B cell (primary cell): Measurements from ENCODE around the gene DPT. TPM values are rescaled to one million over a fixed set of nuclear protein-coding genes. Genes with fewer than 3 reads are reported as not detected.

Experiments
- ATAC-seq: fragments of 200-7000 bp; cut with Tn5 transposase; one replicate; pipeline ENCODE4 v1.10.0; 2021; ENCODE audit warnings: low read depth, mild to moderate bottlenecking, moderate number of reproducible peaks, moderate library complexity
- CTCF ChIA-PET: fragments of 350-600 bp; sonication (Branson Sonifier 250); formaldehyde crosslinking; loops from one replicate; lab custom pipeline; 2021; ENCODE audit warnings: antibody characterized with exemption, inconsistent platforms; lab: Charles Lee
- POLR2A ChIA-PET: fragments of 350-600 bp; sonication (Branson Sonifier 250); formaldehyde crosslinking; loops from one replicate; lab custom pipeline; 2021; ENCODE audit warnings: antibody characterized with exemption; lab: Charles Lee
- DNase-seq: peaks from one replicate; pipeline ENCODE4 v3.0.0; 2013
- H2AFZ ChIP-seq: 2 replicates; pipeline ENCODE4 v1.6.1; 2012; ENCODE audit warnings: mild to moderate bottlenecking, low read depth, low read length; ENCODE audit not compliant: insufficient read depth, poor library complexity, severe bottlenecking
- H3K27ac ChIP-seq, 2 donors: 1 replicate in 1 of 2; 2 replicates in 1 of 2; pipeline ENCODE4 v1.5.1; 2012 to 2013; ENCODE audit warnings: low read length in 2 of 2, mild to moderate bottlenecking in 2 of 2, moderate library complexity in 1 of 2
- H3K27me3 ChIP-seq, 4 experiments: fragments of 200-600 bp in 1 of 4; sonication (generic) in 1 of 4; replicated peaks in 1 of 4; 1 replicate in 2 of 4; 2 replicates in 2 of 4; pipeline versions ENCODE4 v1.6.1 to v1.7.0; 2013 to 2016; ENCODE audit warnings: low read length in 3 of 4, mild to moderate bottlenecking in 2 of 4, mixed read lengths in 1 of 4, moderate library complexity in 1 of 4; ENCODE audit not compliant: insufficient read depth in 4 of 4, control insufficient read depth in 3 of 4; ENCODE audit errors: control extremely low read depth in 1 of 4
- H3K36me3 ChIP-seq, 2 experiments: replicated peaks in 1 of 2; 1 replicate in 1 of 2; 2 replicates in 1 of 2; pipeline versions ENCODE4 v1.6.1 to v1.7.1; 2013; ENCODE audit warnings: low read length in 1 of 2; ENCODE audit not compliant: insufficient read depth in 2 of 2, control insufficient read depth in 1 of 2; ENCODE audit errors: control extremely low read depth in 1 of 2, extremely low read depth in 1 of 2
- H3K4me1 ChIP-seq, 2 donors: fragments of 200-600 bp in 1 of 2; sonication (generic) in 1 of 2; 1 replicate in 1 of 2; 2 replicates in 1 of 2; pipeline versions ENCODE4 v1.5.1 to v1.6.1; 2013 to 2017; ENCODE audit warnings: low read length in 2 of 2; ENCODE audit not compliant: control insufficient read depth in 2 of 2, insufficient read depth in 2 of 2
- H3K4me2 ChIP-seq: replicated peaks from 2 replicates; pipeline ENCODE3; 2012; ENCODE audit warnings: mild to moderate bottlenecking, low read depth, low read length; ENCODE audit not compliant: poor library complexity, severe bottlenecking
- H3K4me3 ChIP-seq, 5 experiments: fragments of 200-600 bp in 1 of 5; sonication (generic) in 1 of 5; 1 replicate in 3 of 5; 2 replicates in 2 of 5; pipeline versions ENCODE4 v1.5.1 to v1.7.0; 2011 to 2016; ENCODE audit warnings: low read length in 4 of 5, mild to moderate bottlenecking in 4 of 5, low read depth in 2 of 5, control low read depth in 1 of 5, moderate library complexity in 1 of 5; ENCODE audit not compliant: insufficient read depth in 1 of 5; ENCODE audit errors: control extremely low read depth in 1 of 5, extremely low read depth in 1 of 5
- H3K79me2 ChIP-seq: fragments of 200-600 bp; sonication (generic); one replicate; pipeline ENCODE4 v1.6.0; 2016; ENCODE audit warnings: low read length; ENCODE audit not compliant: control insufficient read depth, insufficient read depth
- H3K9ac ChIP-seq: fragments of 200-600 bp; sonication (generic); 2 replicates; pipeline ENCODE4 v1.6.1; 2017; ENCODE audit warnings: mild to moderate bottlenecking, low read length, moderate library complexity
- H3K9me3 ChIP-seq, 3 donors: one replicate each; pipeline versions ENCODE4 v1.6.1 to v1.7.1; 2013; ENCODE audit warnings: low read length in 2 of 3; ENCODE audit not compliant: control insufficient read depth in 2 of 3, insufficient read depth in 1 of 3; ENCODE audit errors: control extremely low read depth in 1 of 3
- H4K20me1 ChIP-seq: 2 replicates; pipeline ENCODE4 v1.6.0; 2012; ENCODE audit warnings: mild to moderate bottlenecking, low read length; ENCODE audit not compliant: insufficient read depth, control insufficient read depth, poor library complexity, severe bottlenecking
- H3K27ac Mint-ChIP-seq: one replicate; pipeline ENCODE4 v1.8.0; 2021; ENCODE audit warnings: mixed read lengths
- H3K27me3 Mint-ChIP-seq: one replicate; pipeline ENCODE4 v1.8.0; 2021; ENCODE audit warnings: mixed read lengths
- H3K4me1 Mint-ChIP-seq: one replicate; pipeline ENCODE4 v1.8.0; 2021; ENCODE audit warnings: mixed read lengths
- H3K4me3 Mint-ChIP-seq: one replicate; pipeline ENCODE4 v1.8.0; 2021; ENCODE audit warnings: mixed read lengths
- H3K9me3 Mint-ChIP-seq: one replicate; pipeline ENCODE4 v1.8.0; 2022; ENCODE audit warnings: mixed read lengths; ENCODE audit not compliant: insufficient read depth
- CTCF ChIP-seq: fragments of 200-600 bp; IDR thresholded peaks from one replicate; pipeline ENCODE4 v1.8.0; 2022; ENCODE audit warnings: antibody characterized with exemption, mild to moderate bottlenecking
- EZH2 ChIP-seq: IDR thresholded peaks from 2 replicates; pipeline ENCODE4 v1.6.1; 2012; ENCODE audit warnings: borderline replicate concordance, low read depth, mild to moderate bottlenecking, moderate library complexity, low read length; ENCODE audit not compliant: insufficient read depth, poor library complexity, severe bottlenecking
- WGBS: methylation state at CpG from one replicate; pipeline ENCODE4 v1.1.5; 2013; ENCODE audit warnings: missing lambda C conversion rate; ENCODE audit not compliant: insufficient coverage; 5-methylcytosine and 5-hydroxymethylcytosine counted together
- intact Hi-C: fragments of 100-400 bp; cut with micrococcal nuclease; formaldehyde crosslinking; loops from one replicate; pipeline ENCODE4 v1.10.0; 2022
- polyA plus RNA-seq: library from polyadenylated mRNA; depleted of rRNA; stranded (reverse); fragments of >200 nt; gene quantifications from 2 replicates; pipeline ENCODE4 v1.2.3, GENCODE V29; 2012
- total RNA-seq, 2 donors: library from RNA; stranded (reverse); fragments of 120-200 nt in 1 of 2; gene quantifications; 1 replicate in 1 of 2; 2 replicates in 1 of 2; pipeline versions ENCODE4 v1.2.3 to v1.2.4, GENCODE V29; 2013 to 2022

DPT gene
- total and polyA plus RNA-seq, 2 donors (not counting 1 experiment from before 2014, with no cell fraction given) = not detected

GRCh38 chr1:168671782-168672181 is 57.2 kb downstream of the DPT start:
- H3K4me2 ChIP-seq = no peak overlapping the region
- no peaks in the 10 kb centered on the region for H3K79me2 ChIP-seq
- TF ChIP-seq EZH2 = no peak
- TF ChIP-seq CTCF = no peak
- no peaks in the 10 kb centered on the region for H4K20me1 ChIP-seq
- no peak overlapping the region for H3K9ac ChIP-seq
- H3K4me1 Mint-ChIP-seq = no peaks in the 10 kb centered on the region
- ChIA-PET CTCF (no interaction called here), POLR2A (no interaction called here)
- H3K9me3 ChIP-seq = peaks cover 0 to 4% (median 0%) of the 10 kb centered on the region in 3 donors
- no peak overlapping the region for H3K4me3 ChIP-seq
- no peak for ATAC-seq
- H3K9me3 Mint-ChIP-seq = no peaks in the 10 kb centered on the region
- H2AFZ ChIP-seq = no peak overlapping the region
- intact Hi-C loops = no loop called here
- H3K36me3 ChIP-seq = no peaks in the 10 kb centered on the region
- no peaks in the 10 kb centered on the region for H3K27me3 ChIP-seq
- H3K4me1 ChIP-seq = no peaks in the 10 kb centered on the region
- no peaks in the 10 kb centered on the region for H3K27me3 Mint-ChIP-seq
- DNase-seq = no peak
- no peak overlapping the region for H3K27ac ChIP-seq
- H3K27ac Mint-ChIP-seq = no peak overlapping the region
- no peak overlapping the region for H3K4me3 Mint-ChIP-seq

- H3K4me1 Mint-ChIP-seq = no peaks in the 10 kb centered on the region
- no peak overlapping the region for H3K27ac ChIP-seq
Observed at GRCh38 chr1:168665975-168666374, 63.0 kb downstream of the DPT start.

More at GRCh38 chr1:168665975-168666374, 63.0 kb downstream of the DPT start:
- no peaks in the 10 kb centered on the region for H3K79me2 ChIP-seq
- no peaks in the 10 kb centered on the region for H3K4me1 ChIP-seq
- H3K27me3 ChIP-seq = peaks cover 0 to 4% (median 0%) of the 10 kb centered on the region in 4 experiments
- peaks cover 0 to 4% (median 1%) of the 10 kb centered on the region in 3 donors for H3K9me3 ChIP-seq
- Mint-ChIP-seq H3K4me3 (no peak overlapping the region), H3K9me3 (no peaks in the 10 kb centered on the region), H3K27me3 (peaks cover 4% of the 10 kb centered on the region), H3K27ac (no peak overlapping the region)
- no CpG with 5 or more reads among the region's 1 CpG for WGBS
- DNase-seq = no peak
- H3K36me3 ChIP-seq = no peaks in the 10 kb centered on the region
- no peak overlapping the region for H3K4me3 ChIP-seq
- intact Hi-C loops = no loop called here
- CTCF ChIA-PET = no interaction called here
- no peak overlapping the region for H3K9ac ChIP-seq
- TF ChIP-seq EZH2 = no peak
- no peak for TF ChIP-seq CTCF
- H2AFZ ChIP-seq = no peak overlapping the region
- H3K4me2 ChIP-seq = no peak overlapping the region
- POLR2A ChIA-PET = no interaction called here
- H4K20me1 ChIP-seq = no peaks in the 10 kb centered on the region
- no peak for ATAC-seq
